A673 (cell line): ENCODE measurements around the gene CACNA2D2. TPM values are rescaled to one million over a fixed set of nuclear protein-coding genes. Genes with fewer than 3 reads are reported as not detected.

Source experiments
- BruUV-seq: library from RNA; stranded (reverse); fragments of 400-500 nt; replicated peaks from 2 replicates; lab custom pipeline; 2021; lab: Mats Ljungman, UMichigan
- CTCF ChIA-PET: fragments of 300-600 bp; sonication (Branson Sonifier 250); formaldehyde crosslinking; loops from one replicate; lab custom pipeline; 2022; ENCODE audit warnings: antibody characterized with exemption; lab: Charles Lee
- POLR2A ChIA-PET: fragments of 300-600 bp; sonication (Branson Sonifier 250); formaldehyde crosslinking; loops from one replicate; lab custom pipeline; 2022; ENCODE audit warnings: antibody characterized with exemption; ENCODE audit not compliant: low non-redundant PET; lab: Charles Lee
- DNase-seq: peaks from one replicate; pipeline ENCODE4 v3.0.0-alpha.2; 2015; ENCODE audit warnings: low spot score
- H3K27ac ChIP-seq: fragments of 200-600 bp; sonication (generic); 2 replicates; pipeline ENCODE4 v1.5.1; 2016; ENCODE audit warnings: mixed run types, low read depth, mild to moderate bottlenecking, mixed read lengths, antibody characterized with exemption, low read length; ENCODE audit not compliant: poor library complexity, severe bottlenecking
- H3K27me3 ChIP-seq: fragments of 200-600 bp; sonication (generic); replicated peaks from 2 replicates; pipeline ENCODE4 v1.6.1; 2017; ENCODE audit warnings: mixed run types, low read depth, mild to moderate bottlenecking, mixed read lengths, antibody characterized with exemption, low read length; ENCODE audit not compliant: insufficient read depth, poor library complexity
- H3K36me3 ChIP-seq: fragments of 200-600 bp; sonication (generic); 2 replicates; pipeline ENCODE4 v1.6.1; 2016; ENCODE audit warnings: mixed run types, mild to moderate bottlenecking, mixed read lengths, antibody characterized with exemption, low read length; ENCODE audit not compliant: insufficient read depth, poor library complexity, severe bottlenecking
- H3K4me1 ChIP-seq: fragments of 200-600 bp; sonication (generic); 2 replicates; pipeline ENCODE4 v1.6.1; 2017; ENCODE audit warnings: mixed run types, mild to moderate bottlenecking, mixed read lengths, antibody characterized with exemption, low read length; ENCODE audit not compliant: insufficient read depth, poor library complexity, severe bottlenecking
- H3K4me3 ChIP-seq: fragments of 200-600 bp; sonication (generic); 2 replicates; pipeline ENCODE4 v1.5.1; 2016; ENCODE audit warnings: low read depth, mixed run types, mild to moderate bottlenecking, mixed read lengths, low read length; ENCODE audit not compliant: poor library complexity, severe bottlenecking
- H3K9me3 ChIP-seq: fragments of 200-600 bp; sonication (generic); 2 replicates; pipeline ENCODE4 v1.6.1; 2016; ENCODE audit warnings: mixed run types, low read depth, mild to moderate bottlenecking, mixed read lengths, antibody characterized with exemption, low read length; ENCODE audit not compliant: poor library complexity, severe bottlenecking
- CTCF ChIP-seq: fragments of 300-800, 200-600 bp; sonication (generic); conservative IDR thresholded peaks from 2 replicates; pipeline ENCODE4 v1.5.1; 2017; ENCODE audit warnings: low read depth, mild to moderate bottlenecking, antibody characterized with exemption, low read length, moderate library complexity, mixed read lengths
- EZH2 ChIP-seq: fragments of 200-600 bp; sonication (generic); IDR thresholded peaks from 2 replicates; pipeline ENCODE4 v1.6.1; 2017; ENCODE audit warnings: borderline replicate concordance, low read depth, mild to moderate bottlenecking, mixed read lengths, antibody characterized with exemption, low read length; ENCODE audit not compliant: poor library complexity, severe bottlenecking
- intact Hi-C: fragments of 100-400 bp; cut with micrococcal nuclease; formaldehyde crosslinking; loops from one replicate; pipeline ENCODE4 v1.10.0; 2022; ENCODE audit not compliant: unreplicated experiment
- total RNA-seq: library from RNA; stranded (reverse); gene quantifications from 2 replicates; pipeline ENCODE4 v1.2.3, GENCODE V29; 2021

Gene CACNA2D2
- total RNA-seq, 1 experiment from 2014 or later, result 0.17 TPM

GRCh38 chr3:50487181-50487580 lies 16.3 kb downstream of the CACNA2D2 start:
- Histone ChIP-seq H3K4me3 (no peak overlapping the region), H3K27me3 (no peaks in the 10 kb centered on the region), H3K4me1 (no peaks in the 10 kb centered on the region), H3K36me3 (no peaks in the 10 kb centered on the region), H3K9me3 (no peaks in the 10 kb centered on the region), H3K27ac (no peak overlapping the region)
- TF ChIP-seq EZH2 (no peak), CTCF (no peak)
- intact Hi-C loops, result no loop called here
- ChIA-PET POLR2A (no interaction called here), CTCF (no interaction called here)
- no peak for DNase-seq
- BruUV-seq, result no TSS peak

- no peak for DNase-seq
- no peaks in the 10 kb centered on the region for H3K4me1 ChIP-seq
- no peak overlapping the region for H3K4me3 ChIP-seq
- TF ChIP-seq CTCF (no peak), EZH2 (no peak)
- no peak overlapping the region for H3K27ac ChIP-seq
- ChIA-PET CTCF (no interaction called here), POLR2A (no interaction called here)
- no peaks in the 10 kb centered on the region for H3K9me3 ChIP-seq
- H3K27me3 ChIP-seq, result no peaks in the 10 kb centered on the region
- H3K36me3 ChIP-seq, result no peaks in the 10 kb centered on the region
- no TSS peak for BruUV-seq
- intact Hi-C loops, result no loop called here
Observed at GRCh38 chr3:50486219-50486888, 17.1 kb downstream of the CACNA2D2 start.

GRCh38 chr3:50484722-50485121 lies 18.7 kb downstream of the CACNA2D2 start:
- intact Hi-C loops, result no loop called here
- Histone ChIP-seq H3K4me1 (no peaks in the 10 kb centered on the region), H3K27ac (no peak overlapping the region), H3K9me3 (no peaks in the 10 kb centered on the region), H3K4me3 (no peak overlapping the region), H3K27me3 (no peaks in the 10 kb centered on the region), H3K36me3 (no peaks in the 10 kb centered on the region)
- POLR2A ChIA-PET, result no interaction called here
- DNase-seq, result peak; percentile 11
- CTCF ChIA-PET, result no interaction called here
- BruUV-seq, result no TSS peak
- TF ChIP-seq CTCF, result no peak
- no peak for TF ChIP-seq EZH2
